Neural cell (in vitro differentiated cells): ENCODE measurements around the gene EMILIN1.

Experiments
- EP300 ChIP-seq: fragments of 450-650 bp; conservative IDR thresholded peaks from 2 replicates; pipeline ENCODE4 v1.6.1; 2014; ENCODE audit warnings: antibody characterized with exemption, mild to moderate bottlenecking, moderate library complexity; ENCODE audit not compliant: poor library complexity, severe bottlenecking
- EZH2 ChIP-seq: fragments of 200-600, 300-800 bp; shearing (Covaris generic), sonication (generic); IDR thresholded peaks from 2 replicates; pipeline ENCODE4 v1.6.1; 2014; ENCODE audit warnings: antibody characterized with exemption, low read length, borderline replicate concordance, mild to moderate bottlenecking; ENCODE audit not compliant: insufficient read depth, poor library complexity, severe bottlenecking
- MXI1 ChIP-seq: fragments of 450-650 bp; conservative IDR thresholded peaks from 2 replicates; pipeline ENCODE4 v1.6.1; 2014; ENCODE audit warnings: antibody characterized with exemption, mild to moderate bottlenecking; ENCODE audit not compliant: poor library complexity, severe bottlenecking
- POLR2AphosphoS5 ChIP-seq: IDR thresholded peaks from 2 replicates; pipeline ENCODE4 v1.6.1; 2012
- RAD21 ChIP-seq: fragments of 450-650 bp; conservative IDR thresholded peaks from 2 replicates; pipeline ENCODE4 v1.6.1; 2014; ENCODE audit warnings: antibody characterized with exemption, mild to moderate bottlenecking, moderate library complexity
- SMC3 ChIP-seq: fragments of 450-650 bp; conservative IDR thresholded peaks from 2 replicates; pipeline ENCODE4 v1.6.1; 2014; ENCODE audit warnings: antibody characterized with exemption, mild to moderate bottlenecking, moderate library complexity; ENCODE audit not compliant: poor library complexity
- TAF1 ChIP-seq: IDR thresholded peaks from 2 replicates; pipeline ENCODE4 v1.6.1; 2012; ENCODE audit warnings: low read depth
- TF ChIP-seq, protein P1 (sequence below): fragments of 450-650 bp; IDR thresholded peaks from 2 replicates; pipeline ENCODE4 v1.5.1; 2014; ENCODE audit warnings: antibody characterized with exemption, mild to moderate bottlenecking, moderate library complexity; ENCODE audit not compliant: poor library complexity, severe bottlenecking
- TF ChIP-seq, protein P2 (sequence below): IDR thresholded peaks from 2 replicates; pipeline ENCODE4 v1.6.1; 2012; ENCODE audit warnings: borderline replicate concordance

DNA sequence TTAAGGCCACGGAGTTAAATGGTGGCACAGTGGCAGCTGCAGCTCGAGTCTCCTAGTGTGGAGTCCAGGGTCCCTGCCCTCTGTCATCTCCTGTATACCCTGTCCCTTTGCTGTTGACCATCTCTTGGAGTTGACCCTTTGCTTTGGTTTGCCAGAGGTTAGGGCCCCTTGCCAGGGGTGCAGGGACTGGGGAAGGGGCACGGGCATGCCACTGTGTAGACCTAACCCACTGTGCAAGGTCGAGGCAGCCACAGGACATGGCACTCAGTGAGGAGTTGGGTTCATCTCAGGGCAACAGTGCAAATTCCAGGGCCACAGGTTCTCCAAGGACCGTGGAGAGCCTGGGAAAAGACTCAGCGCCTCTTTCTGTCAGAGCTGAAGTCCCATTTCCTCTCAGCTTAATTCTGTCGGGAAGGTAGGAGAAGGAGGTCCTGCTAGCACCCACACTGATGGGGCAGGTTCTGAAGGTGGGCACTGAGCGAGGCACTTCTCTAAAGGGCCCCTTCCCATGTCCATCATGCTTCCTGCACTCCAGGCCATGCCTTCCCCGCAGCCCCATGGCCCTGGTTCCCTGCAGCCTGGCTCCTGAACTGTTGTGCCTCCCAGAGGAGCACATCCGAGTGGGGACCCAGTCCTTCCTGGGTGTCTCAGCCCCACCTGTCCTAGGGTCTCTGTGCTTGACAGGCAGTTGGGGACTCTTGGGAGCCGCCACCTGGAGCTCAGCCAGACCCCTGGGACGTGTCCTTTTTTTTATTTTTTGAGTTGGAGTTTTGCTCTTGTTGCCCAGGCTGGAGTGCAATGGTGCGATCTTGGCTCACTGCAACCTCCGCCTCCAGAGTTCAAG is 10.9 kb downstream of the EMILIN1 start:
- TF ChIP-seq, protein P1, sequence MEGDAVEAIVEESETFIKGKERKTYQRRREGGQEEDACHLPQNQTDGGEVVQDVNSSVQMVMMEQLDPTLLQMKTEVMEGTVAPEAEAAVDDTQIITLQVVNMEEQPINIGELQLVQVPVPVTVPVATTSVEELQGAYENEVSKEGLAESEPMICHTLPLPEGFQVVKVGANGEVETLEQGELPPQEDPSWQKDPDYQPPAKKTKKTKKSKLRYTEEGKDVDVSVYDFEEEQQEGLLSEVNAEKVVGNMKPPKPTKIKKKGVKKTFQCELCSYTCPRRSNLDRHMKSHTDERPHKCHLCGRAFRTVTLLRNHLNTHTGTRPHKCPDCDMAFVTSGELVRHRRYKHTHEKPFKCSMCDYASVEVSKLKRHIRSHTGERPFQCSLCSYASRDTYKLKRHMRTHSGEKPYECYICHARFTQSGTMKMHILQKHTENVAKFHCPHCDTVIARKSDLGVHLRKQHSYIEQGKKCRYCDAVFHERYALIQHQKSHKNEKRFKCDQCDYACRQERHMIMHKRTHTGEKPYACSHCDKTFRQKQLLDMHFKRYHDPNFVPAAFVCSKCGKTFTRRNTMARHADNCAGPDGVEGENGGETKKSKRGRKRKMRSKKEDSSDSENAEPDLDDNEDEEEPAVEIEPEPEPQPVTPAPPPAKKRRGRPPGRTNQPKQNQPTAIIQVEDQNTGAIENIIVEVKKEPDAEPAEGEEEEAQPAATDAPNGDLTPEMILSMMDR: no peak
- TF ChIP-seq EZH2: no peak
- no peak for TF ChIP-seq POLR2AphosphoS5
- TF ChIP-seq EP300: no peak
- TF ChIP-seq, protein P2, sequence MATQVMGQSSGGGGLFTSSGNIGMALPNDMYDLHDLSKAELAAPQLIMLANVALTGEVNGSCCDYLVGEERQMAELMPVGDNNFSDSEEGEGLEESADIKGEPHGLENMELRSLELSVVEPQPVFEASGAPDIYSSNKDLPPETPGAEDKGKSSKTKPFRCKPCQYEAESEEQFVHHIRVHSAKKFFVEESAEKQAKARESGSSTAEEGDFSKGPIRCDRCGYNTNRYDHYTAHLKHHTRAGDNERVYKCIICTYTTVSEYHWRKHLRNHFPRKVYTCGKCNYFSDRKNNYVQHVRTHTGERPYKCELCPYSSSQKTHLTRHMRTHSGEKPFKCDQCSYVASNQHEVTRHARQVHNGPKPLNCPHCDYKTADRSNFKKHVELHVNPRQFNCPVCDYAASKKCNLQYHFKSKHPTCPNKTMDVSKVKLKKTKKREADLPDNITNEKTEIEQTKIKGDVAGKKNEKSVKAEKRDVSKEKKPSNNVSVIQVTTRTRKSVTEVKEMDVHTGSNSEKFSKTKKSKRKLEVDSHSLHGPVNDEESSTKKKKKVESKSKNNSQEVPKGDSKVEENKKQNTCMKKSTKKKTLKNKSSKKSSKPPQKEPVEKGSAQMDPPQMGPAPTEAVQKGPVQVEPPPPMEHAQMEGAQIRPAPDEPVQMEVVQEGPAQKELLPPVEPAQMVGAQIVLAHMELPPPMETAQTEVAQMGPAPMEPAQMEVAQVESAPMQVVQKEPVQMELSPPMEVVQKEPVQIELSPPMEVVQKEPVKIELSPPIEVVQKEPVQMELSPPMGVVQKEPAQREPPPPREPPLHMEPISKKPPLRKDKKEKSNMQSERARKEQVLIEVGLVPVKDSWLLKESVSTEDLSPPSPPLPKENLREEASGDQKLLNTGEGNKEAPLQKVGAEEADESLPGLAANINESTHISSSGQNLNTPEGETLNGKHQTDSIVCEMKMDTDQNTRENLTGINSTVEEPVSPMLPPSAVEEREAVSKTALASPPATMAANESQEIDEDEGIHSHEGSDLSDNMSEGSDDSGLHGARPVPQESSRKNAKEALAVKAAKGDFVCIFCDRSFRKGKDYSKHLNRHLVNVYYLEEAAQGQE: no peak
- TF ChIP-seq SMC3: no peak
- no peak for TF ChIP-seq TAF1
- TF ChIP-seq RAD21: no peak
- TF ChIP-seq MXI1: no peak
